Kidney tubule cell (primary cell): Measurements from ENCODE around the gene EHD1.

Experiments used
- DNase-seq: peaks from one replicate; pipeline ENCODE4 v3.0.0-alpha.2; 2018; ENCODE audit warnings: low spot score

Gene EHD1

GRCh38 chr11:64872790-64873488, 5.5 kb downstream of the EHD1 start:
- DNase-seq = no peak

GRCh38 chr11:64871492-64871891, 6.9 kb downstream of the EHD1 start:
- DNase-seq = no peak

- no peak for DNase-seq
Measured at GRCh38 chr11:64870893-64871466, 7.4 kb downstream of the EHD1 start.

GRCh38 chr11:64870176-64870892, 8.1 kb downstream of the EHD1 start:
- DNase-seq = peak; percentile 79

- no peak for DNase-seq
Measured at GRCh38 chr11:64869571-64870175, 8.7 kb downstream of the EHD1 start.

- DNase-seq = peak; percentile 90
Measured at GRCh38 chr11:64868904-64869570, 9.4 kb downstream of the EHD1 start.

GRCh38 chr11:64867748-64868462, 10.5 kb downstream of the EHD1 start:
- DNase-seq = no peak

- DNase-seq = no peak
Measured at GRCh38 chr11:64866173-64866491, 12.3 kb downstream of the EHD1 start.

GRCh38 chr11:64865286-64866172, 12.9 kb downstream of the EHD1 start:
- DNase-seq = peak; percentile 63

GRCh38 chr11:64864473-64865285, 13.7 kb downstream of the EHD1 start:
- DNase-seq = peak; percentile 56

GRCh38 chr11:64864135-64864472, 14.3 kb downstream of the EHD1 start:
- no peak for DNase-seq

- no peak for DNase-seq
Measured at GRCh38 chr11:64863391-64864060, 14.9 kb downstream of the EHD1 start.

- no peak for DNase-seq
Measured at GRCh38 chr11:64862987-64863390, 15.4 kb downstream of the EHD1 start.

- no peak for DNase-seq
Measured at GRCh38 chr11:64861227-64861975, 17.0 kb downstream of the EHD1 start.

GRCh38 chr11:64859542-64860414, 18.6 kb downstream of the EHD1 start:
- no peak for DNase-seq

GRCh38 chr11:64858467-64859263, 19.8 kb downstream of the EHD1 start:
- peak; percentile 45 for DNase-seq

GRCh38 chr11:64857485-64857884, 20.9 kb downstream of the EHD1 start:
- no peak for DNase-seq
